ENCODE measurements around the gene KIF13A. TPM values are rescaled to one million over a fixed set of nuclear protein-coding genes. Genes with fewer than 3 reads are reported as not detected.
"Not testable (repeated sequence)": the region's sequence is repeated elsewhere in the genome, so short reads cannot be mapped to it uniquely, and the experiment has no call there.

KIF13A gene
- total RNA-seq: 43.0 TPM

GRCh38 chr6:17987447-17987696, at the start of gene KIF13A:
TSS of gene KIF13A (minus strand) at chr6:17987635. CDS start at chr6:17987463, 172 bp downstream.
- no peak for DNase-seq (ENCODE audit: low spot score)

- no peak for DNase-seq (ENCODE audit: low spot score)
Measured at GRCh38 chr6:18036781-18037180, 49.3 kb upstream of the KIF13A start.

- no peak for DNase-seq (ENCODE audit: low spot score)
Measured at GRCh38 chr6:18035330-18035854, 48.0 kb upstream of the KIF13A start.

GRCh38 chr6:18034798-18035202, 47.4 kb upstream of the KIF13A start:
- no peak for DNase-seq (ENCODE audit: low spot score)

- no peak for DNase-seq (ENCODE audit: low spot score)
Measured at GRCh38 chr6:18031680-18032256, 44.3 kb upstream of the KIF13A start.

GRCh38 chr6:18031189-18031588, 43.8 kb upstream of the KIF13A start:
- no peak for DNase-seq (ENCODE audit: low spot score)

- DNase-seq (ENCODE audit: low spot score): no peak
Measured at GRCh38 chr6:18028332-18028731, 40.9 kb upstream of the KIF13A start.

- no peak for DNase-seq (ENCODE audit: low spot score)
Measured at GRCh38 chr6:18025596-18025995, 38.2 kb upstream of the KIF13A start.

- no peak for DNase-seq (ENCODE audit: low spot score)
Measured at GRCh38 chr6:18024876-18025275, 37.4 kb upstream of the KIF13A start.

- no peak for DNase-seq (ENCODE audit: low spot score)
Measured at GRCh38 chr6:18023891-18024290, 36.5 kb upstream of the KIF13A start.

GRCh38 chr6:18022398-18023231, 35.2 kb upstream of the KIF13A start:
- DNase-seq (ENCODE audit: low spot score): no peak

GRCh38 chr6:18021166-18021850, 33.9 kb upstream of the KIF13A start:
- no peak for DNase-seq (ENCODE audit: low spot score)

GRCh38 chr6:18020545-18020944, 33.1 kb upstream of the KIF13A start:
- DNase-seq (ENCODE audit: low spot score): not testable (repeated sequence)

GRCh38 chr6:18019539-18020534, 32.4 kb upstream of the KIF13A start:
- DNase-seq (ENCODE audit: low spot score): no peak

- DNase-seq (ENCODE audit: low spot score): not testable (repeated sequence)
Measured at GRCh38 chr6:18019133-18019532, 31.7 kb upstream of the KIF13A start.

- DNase-seq (ENCODE audit: low spot score): no peak
Measured at GRCh38 chr6:18016698-18017097, 29.3 kb upstream of the KIF13A start.

GRCh38 chr6:18016133-18016532, 28.7 kb upstream of the KIF13A start:
- no peak for DNase-seq (ENCODE audit: low spot score)

- no peak for DNase-seq (ENCODE audit: low spot score)
Measured at GRCh38 chr6:18011287-18011686, 23.9 kb upstream of the KIF13A start.

GRCh38 chr6:18010540-18010939, 23.1 kb upstream of the KIF13A start:
- not testable (repeated sequence) for DNase-seq (ENCODE audit: low spot score)

- no peak for DNase-seq (ENCODE audit: low spot score)
Measured at GRCh38 chr6:18004256-18004985, 17.0 kb upstream of the KIF13A start.

GRCh38 chr6:17999425-17999824, 12.0 kb upstream of the KIF13A start:
- DNase-seq (ENCODE audit: low spot score): no peak
